ENCODE measurements around the gene MMEL1.
"Not testable (repeated sequence)": the region's sequence is repeated elsewhere in the genome, so short reads cannot be mapped to it uniquely, and the experiment has no call there.

Gene MMEL1

GRCh38 chr1:2561446-2561845, 71.4 kb downstream of the MMEL1 start:
- no peaks in the 10 kb centered on the region for H3K9me3 Mint-ChIP-seq
- peak overlapping the region; percentile 19 for H3K27ac Mint-ChIP-seq
- H3K27me3 Mint-ChIP-seq: no peaks in the 10 kb centered on the region
- H3K36me3 Mint-ChIP-seq (ENCODE audit: low read depth): peaks cover 2% of the 10 kb centered on the region
- peaks cover 18% of the 10 kb centered on the region for H3K4me1 Mint-ChIP-seq
- DNase-seq (no peak), ATAC-seq (no peak)
- no peak overlapping the region for H3K4me3 Mint-ChIP-seq

DNA sequence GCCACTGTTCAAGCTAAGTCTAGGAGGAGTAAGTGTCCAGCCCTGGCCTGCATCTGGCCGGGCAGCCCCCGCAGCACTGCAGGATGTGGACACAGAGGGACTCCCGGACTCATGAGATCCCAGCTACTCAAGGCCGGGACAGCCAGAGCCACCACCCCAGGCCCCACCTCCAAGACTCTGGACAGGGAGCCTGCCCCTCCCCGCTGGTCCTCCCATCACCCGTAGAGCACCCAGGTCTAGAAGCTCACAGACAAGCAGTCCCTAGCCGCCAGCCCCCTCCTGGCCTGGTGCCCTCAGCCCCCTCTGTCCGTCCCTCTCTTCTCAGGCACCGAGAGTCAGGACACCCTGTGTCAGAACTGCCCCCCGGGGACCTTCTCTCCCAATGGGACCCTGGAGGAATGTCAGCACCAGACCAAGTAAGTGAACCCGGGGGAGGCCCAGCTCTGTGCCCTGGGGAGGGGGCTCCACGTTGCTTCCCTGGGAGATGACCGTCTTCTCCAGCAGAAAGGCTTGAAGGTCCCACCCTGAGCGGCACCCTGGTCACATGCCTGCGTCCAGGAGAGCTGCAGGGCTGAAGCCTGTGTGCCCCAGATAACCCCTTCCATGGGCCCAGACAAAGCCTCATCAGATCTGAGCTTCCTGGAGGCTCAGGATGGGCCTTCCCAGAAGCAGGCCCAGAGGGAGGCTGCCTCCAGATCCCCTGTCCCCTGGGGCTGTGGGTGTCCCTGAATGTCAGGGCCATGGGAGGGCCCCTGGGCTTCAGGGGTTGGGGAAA, 72.3 kb downstream of the MMEL1 start:
- peaks cover 4% of the 10 kb centered on the region for H3K36me3 Mint-ChIP-seq (ENCODE audit: low read depth)
- no peak for ATAC-seq
- no peak overlapping the region for H3K4me3 Mint-ChIP-seq
- no peak for DNase-seq
- no peaks in the 10 kb centered on the region for H3K27me3 Mint-ChIP-seq
- no peak overlapping the region for H3K27ac Mint-ChIP-seq
- peaks cover 24% of the 10 kb centered on the region for H3K4me1 Mint-ChIP-seq
- no peaks in the 10 kb centered on the region for H3K9me3 Mint-ChIP-seq

DNA sequence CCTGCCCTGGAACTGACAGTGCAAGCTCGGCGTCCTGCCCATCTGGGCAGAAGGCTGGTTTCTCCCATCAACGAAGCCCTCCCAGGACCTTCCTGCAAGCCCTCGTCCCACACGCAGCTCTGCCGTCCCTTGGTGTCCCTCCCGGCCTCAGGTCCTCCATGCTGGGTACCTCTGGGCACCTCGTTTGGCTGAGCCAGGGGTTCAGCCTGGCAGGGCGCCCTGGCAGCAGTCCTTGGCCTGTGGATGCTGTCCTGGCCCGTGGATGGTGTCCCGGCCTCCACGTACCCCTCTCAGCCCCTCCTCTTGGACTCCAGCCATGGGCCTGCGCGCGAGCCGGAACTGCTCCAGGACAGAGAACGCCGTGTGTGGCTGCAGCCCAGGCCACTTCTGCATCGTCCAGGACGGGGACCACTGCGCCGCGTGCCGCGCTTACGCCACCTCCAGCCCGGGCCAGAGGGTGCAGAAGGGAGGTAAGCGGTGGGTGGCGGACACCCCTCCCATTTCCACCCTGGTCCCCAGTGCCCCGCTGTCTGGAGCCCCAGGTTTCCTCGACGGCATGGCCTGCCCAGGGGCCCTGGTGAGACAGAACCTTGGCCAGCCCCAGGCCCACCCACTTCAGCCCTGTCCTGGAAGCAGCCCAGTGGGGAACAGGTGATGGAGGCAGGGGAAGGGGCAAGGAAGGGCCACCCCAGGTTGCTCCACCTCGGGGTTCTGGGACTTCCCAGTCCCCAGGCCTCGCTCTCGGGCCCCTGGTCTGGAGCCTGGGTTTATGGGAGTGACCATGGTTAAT, 73.1 kb downstream of the MMEL1 start:
- ATAC-seq: no peak
- no peak for DNase-seq
- no peak overlapping the region for H3K4me3 Mint-ChIP-seq
- H3K27ac Mint-ChIP-seq: no peak overlapping the region
- H3K9me3 Mint-ChIP-seq: no peaks in the 10 kb centered on the region
- H3K27me3 Mint-ChIP-seq: no peaks in the 10 kb centered on the region
- peaks cover 31% of the 10 kb centered on the region for H3K4me1 Mint-ChIP-seq
- peaks cover 4% of the 10 kb centered on the region for H3K36me3 Mint-ChIP-seq (ENCODE audit: low read depth)

GRCh38 chr1:2558861-2559260, 74.0 kb downstream of the MMEL1 start:
- H3K4me1 Mint-ChIP-seq: peaks cover 38% of the 10 kb centered on the region
- no peaks in the 10 kb centered on the region for H3K9me3 Mint-ChIP-seq
- H3K4me3 Mint-ChIP-seq: peak overlapping the region; percentile 46
- no peaks in the 10 kb centered on the region for H3K27me3 Mint-ChIP-seq
- peaks cover 4% of the 10 kb centered on the region for H3K36me3 Mint-ChIP-seq (ENCODE audit: low read depth)
- DNase-seq (no peak), ATAC-seq (no peak)
- H3K27ac Mint-ChIP-seq: peak overlapping the region; percentile 46

DNA sequence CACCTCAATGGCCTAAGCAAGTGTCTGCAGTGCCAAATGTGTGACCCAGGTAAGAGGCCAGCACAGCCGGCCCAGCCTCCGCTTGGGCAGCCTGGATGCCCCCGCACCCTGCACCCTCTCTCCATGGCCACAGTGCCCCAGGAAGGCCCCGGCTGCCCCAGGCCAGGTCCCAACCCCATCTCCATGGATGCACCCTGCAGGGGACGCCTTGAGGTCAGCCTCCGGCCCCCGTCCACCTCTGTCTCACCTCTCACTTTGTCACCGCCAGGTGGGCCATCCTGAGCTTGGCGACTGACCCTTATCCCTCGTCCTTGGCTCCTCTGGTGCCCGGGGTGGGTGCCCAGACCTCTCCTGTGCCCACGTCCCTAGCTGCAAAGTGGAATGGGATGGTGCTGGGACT, 74.4 kb downstream of the MMEL1 start:
- peaks cover 4% of the 10 kb centered on the region for H3K36me3 Mint-ChIP-seq (ENCODE audit: low read depth)
- ATAC-seq (no peak), DNase-seq (no peak)
- H3K9me3 Mint-ChIP-seq: no peaks in the 10 kb centered on the region
- H3K4me1 Mint-ChIP-seq: peaks cover 40% of the 10 kb centered on the region
- no peaks in the 10 kb centered on the region for H3K27me3 Mint-ChIP-seq
- H3K4me3 Mint-ChIP-seq: peak overlapping the region; percentile 95
- H3K27ac Mint-ChIP-seq: peak overlapping the region; percentile 46

GRCh38 chr1:2557482-2558400, 75.1 kb downstream of the MMEL1 start:
- Mint-ChIP-seq H3K4me1 (peaks cover 40% of the 10 kb centered on the region), H3K27ac (peak overlapping the region; percentile 82), H3K9me3 (no peaks in the 10 kb centered on the region), H3K36me3 (ENCODE audit: low read depth) (peaks cover 4% of the 10 kb centered on the region), H3K27me3 (no peaks in the 10 kb centered on the region), H3K4me3 (peak overlapping the region; percentile 95)
- ATAC-seq (no peak), DNase-seq (no peak)

DNA sequence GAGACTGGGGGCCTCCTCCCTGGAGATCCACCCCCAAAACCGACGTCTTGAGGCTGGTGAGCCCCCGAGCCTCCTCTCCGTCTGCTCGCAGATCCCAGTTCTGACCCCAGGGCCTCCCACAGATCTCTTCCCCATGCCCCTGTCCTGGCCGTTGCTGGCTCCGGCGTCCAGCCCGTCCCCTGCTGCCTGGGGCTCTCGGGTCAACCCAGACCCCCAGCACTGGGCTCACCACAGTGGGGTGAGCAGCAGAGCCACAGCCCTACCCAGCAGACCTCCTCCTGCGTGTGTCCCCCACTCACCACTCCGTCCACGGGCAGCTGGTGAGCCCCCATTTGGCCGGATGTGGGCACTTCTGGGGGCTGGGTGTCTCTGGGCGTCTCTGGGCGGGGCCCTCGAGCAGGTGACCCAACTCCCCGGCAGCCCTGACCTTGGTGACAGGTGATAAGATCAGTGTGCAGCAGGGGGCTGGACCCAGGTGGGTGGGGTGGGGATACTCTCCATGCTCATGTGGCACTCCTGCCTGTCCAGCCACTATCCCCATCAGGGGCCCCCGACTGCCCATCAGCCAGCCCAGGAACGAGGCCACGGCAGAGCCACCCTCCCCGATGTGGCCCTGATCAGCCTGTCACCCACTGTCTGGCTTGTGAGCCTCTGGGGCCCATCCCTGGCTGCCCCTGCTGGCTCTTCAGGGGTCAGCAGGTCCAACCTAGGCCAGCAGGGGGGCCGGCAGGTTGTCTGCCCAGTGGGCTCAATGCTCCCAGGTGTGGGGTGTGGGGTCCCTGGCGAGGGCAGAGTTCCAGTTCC, 75.9 kb downstream of the MMEL1 start:
- Mint-ChIP-seq H3K27ac (peak overlapping the region; percentile 96), H3K4me1 (peaks cover 40% of the 10 kb centered on the region), H3K36me3 (ENCODE audit: low read depth) (peaks cover 4% of the 10 kb centered on the region), H3K4me3 (peak overlapping the region; percentile 95), H3K9me3 (no peaks in the 10 kb centered on the region), H3K27me3 (no peaks in the 10 kb centered on the region)
- DNase-seq: peak; percentile 58
- ATAC-seq: no peak

- Mint-ChIP-seq H3K27ac (peak within 1 kb of the TSS; percentile 96), H3K27me3 (no peaks in the 10 kb centered on the region), H3K4me3 (peak within 1 kb of the TSS; percentile 95), H3K36me3 (ENCODE audit: low read depth) (peaks cover 4% of the 10 kb centered on the region), H3K4me1 (peaks cover 40% of the 10 kb centered on the region), H3K9me3 (no peaks in the 10 kb centered on the region)
- ATAC-seq (peak; percentile 53), DNase-seq (no peak)
Measured at GRCh38 chr1:2556277-2556677, 76.5 kb downstream of the MMEL1 start, which contains the start of gene TNFRSF14. Gene TNFRSF14 (plus strand): TSS chr1:2556371. CDS start chr1:2556665, 294 bp downstream.

DNA sequence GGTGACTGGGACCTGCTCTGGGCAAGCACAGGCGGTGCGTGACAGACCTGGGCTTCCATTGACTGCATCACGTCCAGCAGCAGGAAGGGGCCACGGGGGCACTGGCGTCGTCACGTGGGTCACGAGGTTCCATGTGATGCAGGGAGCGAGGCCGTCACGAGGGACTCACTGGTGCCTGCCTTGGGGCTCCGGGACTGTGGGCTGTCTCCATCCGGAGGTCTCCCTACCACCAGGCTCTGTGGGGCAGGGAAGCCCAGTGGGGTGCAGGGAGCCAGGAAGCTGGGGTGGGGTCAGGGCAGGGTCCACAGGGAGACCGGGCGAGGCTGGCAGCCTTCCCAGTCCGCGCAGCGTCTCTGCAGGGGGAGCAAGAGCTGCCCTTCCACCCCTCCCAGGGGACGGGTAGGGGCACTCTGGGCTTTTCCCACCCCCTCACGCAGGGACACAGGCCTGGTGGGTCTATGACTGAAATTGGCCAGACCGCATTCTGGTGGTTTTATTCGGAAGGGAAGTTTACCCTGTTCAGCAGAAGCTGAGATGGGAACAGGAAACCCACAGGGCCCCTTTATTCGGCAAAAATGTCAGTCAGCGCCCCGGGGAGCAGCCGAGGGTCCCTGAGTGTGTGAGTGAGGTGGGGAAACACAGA, 77.1 kb downstream of the MMEL1 start:
- H3K27me3 Mint-ChIP-seq: no peaks in the 10 kb centered on the region
- H3K9me3 Mint-ChIP-seq: no peaks in the 10 kb centered on the region

DNA sequence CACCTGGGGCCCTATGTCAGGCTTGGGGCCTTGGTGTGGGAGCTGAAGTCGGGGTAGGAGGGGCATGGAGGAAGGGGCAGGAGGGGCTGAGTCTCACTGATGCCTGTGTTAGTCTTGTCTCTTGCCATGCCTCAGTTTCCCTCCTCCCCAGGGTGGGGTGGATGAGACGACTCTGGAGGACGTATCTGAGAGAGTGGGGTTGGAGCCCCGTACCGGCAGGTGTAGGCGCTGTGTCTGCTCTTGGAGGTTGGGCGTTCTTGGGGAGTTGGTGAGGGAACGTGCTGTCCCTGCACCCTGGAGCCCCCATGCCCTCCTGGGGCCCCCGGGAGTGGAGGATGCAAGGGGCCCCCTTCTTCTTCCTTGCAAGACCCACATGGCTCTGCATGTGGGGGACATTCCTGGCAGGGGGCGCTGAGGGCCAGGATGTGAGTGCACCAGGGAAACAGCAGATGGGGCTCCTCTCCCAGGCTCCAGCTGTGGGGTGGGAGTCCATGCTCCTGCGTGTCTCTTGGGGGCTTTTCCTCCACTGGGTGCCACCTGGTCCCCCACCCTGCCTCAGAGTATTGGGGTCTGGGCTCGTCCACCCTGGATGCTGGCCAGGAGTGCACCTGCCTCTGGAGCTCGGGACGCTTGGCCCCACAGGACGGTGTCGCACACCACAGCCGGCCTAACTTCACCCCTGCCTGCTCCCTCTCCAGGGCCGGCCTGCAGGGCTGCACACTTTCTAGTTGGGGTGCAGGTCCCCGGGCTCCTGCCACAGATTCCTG, 78.0 kb downstream of the MMEL1 start:
- Mint-ChIP-seq H3K27me3 (no peaks in the 10 kb centered on the region), H3K27ac (peak overlapping the region; percentile 96), H3K9me3 (no peaks in the 10 kb centered on the region), H3K4me1 (peaks cover 50% of the 10 kb centered on the region), H3K4me3 (peak overlapping the region; percentile 95), H3K36me3 (ENCODE audit: low read depth) (peaks cover 4% of the 10 kb centered on the region)
- DNase-seq: peak; percentile 74
- no peak for ATAC-seq

More for the DNA sequence above, 77.1 kb downstream of the MMEL1 start:
- ATAC-seq: peak; percentile 78
- Mint-ChIP-seq H3K4me3 (peak overlapping the region; percentile 95), H3K27ac (peak overlapping the region; percentile 96), H3K36me3 (ENCODE audit: low read depth) (peaks cover 4% of the 10 kb centered on the region), H3K4me1 (peaks cover 43% of the 10 kb centered on the region)
- DNase-seq: peak; percentile 86

DNA sequence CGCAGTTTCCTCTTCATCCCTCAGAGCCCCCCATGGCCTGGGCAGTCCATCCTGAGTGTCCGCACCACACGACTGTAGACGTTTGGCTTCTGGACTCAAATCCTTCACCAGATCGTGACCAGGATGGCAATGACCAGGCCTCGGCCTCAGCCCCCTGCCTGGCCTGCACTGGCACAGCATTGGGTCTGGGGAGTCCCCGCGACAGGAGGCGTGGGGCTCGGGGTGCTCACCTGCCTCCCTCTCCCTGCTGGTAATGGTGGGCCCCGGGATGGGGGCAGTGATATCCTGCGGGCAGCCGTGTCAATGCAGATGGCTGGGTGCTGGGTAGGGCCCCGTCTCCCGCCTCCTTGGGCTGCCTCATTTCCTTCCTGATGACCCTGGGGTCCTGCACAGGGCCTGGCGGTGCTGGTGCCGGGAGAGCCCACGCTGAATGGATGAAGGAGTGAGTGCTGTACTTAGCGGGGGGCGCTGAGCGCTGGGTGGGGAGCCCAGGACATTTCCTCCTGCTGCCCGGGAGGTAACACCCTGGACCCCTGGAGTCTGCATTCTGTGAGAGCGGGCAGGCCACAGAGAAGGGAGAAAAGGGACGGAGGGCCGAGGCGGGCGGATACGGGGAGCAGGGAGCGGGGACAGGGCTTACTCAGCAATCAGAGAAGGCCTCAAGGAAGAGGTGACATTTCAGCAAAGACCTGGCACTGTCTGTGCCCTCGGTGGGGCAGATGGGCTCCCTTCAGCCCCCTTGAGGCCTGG, 78.8 kb downstream of the MMEL1 start:
- H3K9me3 Mint-ChIP-seq: no peaks in the 10 kb centered on the region
- H3K27ac Mint-ChIP-seq: peak overlapping the region; percentile 96
- peak overlapping the region; percentile 95 for H3K4me3 Mint-ChIP-seq
- peaks cover 53% of the 10 kb centered on the region for H3K4me1 Mint-ChIP-seq
- peaks cover 4% of the 10 kb centered on the region for H3K36me3 Mint-ChIP-seq (ENCODE audit: low read depth)
- H3K27me3 Mint-ChIP-seq: no peaks in the 10 kb centered on the region
- DNase-seq: no peak
- ATAC-seq: no peak

DNA sequence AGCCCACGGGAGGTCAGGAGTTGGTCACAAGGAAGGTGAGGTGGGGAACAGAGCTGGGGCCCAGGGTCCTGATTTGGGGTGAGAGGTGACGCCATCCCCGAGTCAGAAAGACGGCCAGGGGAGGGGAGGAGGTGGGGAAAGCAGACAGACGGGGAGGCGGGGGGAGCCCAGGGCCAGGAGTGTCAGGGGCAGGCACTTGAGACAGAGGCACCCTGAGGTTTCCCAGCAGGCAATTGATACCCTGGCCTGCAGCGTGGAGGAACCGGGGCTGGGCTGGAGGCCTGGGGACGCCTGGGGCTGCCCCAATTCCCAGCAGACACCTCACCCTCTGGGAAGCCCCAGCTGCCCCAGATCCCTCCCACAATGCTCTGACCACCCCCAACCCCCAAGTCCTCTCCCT, 79.7 kb downstream of the MMEL1 start:
- H3K4me1 Mint-ChIP-seq: peaks cover 56% of the 10 kb centered on the region
- not testable (repeated sequence) for H3K27ac Mint-ChIP-seq; H3K36me3 Mint-ChIP-seq (ENCODE audit: low read depth); H3K27me3 Mint-ChIP-seq; DNase-seq; H3K4me3 Mint-ChIP-seq; ATAC-seq; H3K9me3 Mint-ChIP-seq

All from activated naive CD8-positive, alpha-beta T cell treated with anti-CD3 and anti-CD28 coated beads, Interleukin-2, amount 50 U/mL, for 24 hours (primary cell).